GM18858 (cell line): ENCODE results near the gene TSSC4.
"Not testable (repeated sequence)": the region's sequence is repeated elsewhere in the genome, so short reads cannot be mapped to it uniquely, and the experiment has no call there.

Source experiments
- ATAC-seq: cut with Tn5 transposase; IDR thresholded peaks from one replicate; pipeline ENCODE4 v1.9.1; 2021; ENCODE audit not compliant: unreplicated experiment

TSSC4 gene

GRCh38 chr11:2400069-2400761 lies at the start of gene TSSC4:
Gene TSSC4 (plus strand): TSS chr11:2400750. CDS start chr11:2402634, 1,884 bp downstream.
- peak; percentile 72 for ATAC-seq

GRCh38 chr11:2351701-2352100 lies 48.8 kb upstream of the TSSC4 start:
- no peak for ATAC-seq

- no peak for ATAC-seq
These were observed 48.1 kb upstream of the TSSC4 start for GRCh38 chr11:2352420-2352819.

- ATAC-seq = no peak
These were observed 45.4 kb upstream of the TSSC4 start for GRCh38 chr11:2355000-2355644.

GRCh38 chr11:2357246-2357645 lies 43.3 kb upstream of the TSSC4 start:
- no peak for ATAC-seq

- ATAC-seq = not testable (repeated sequence)
These were observed 42.9 kb upstream of the TSSC4 start for GRCh38 chr11:2357651-2358050.

- no peak for ATAC-seq
These were observed 41.7 kb upstream of the TSSC4 start for GRCh38 chr11:2358754-2359442.

- ATAC-seq = no peak
These were observed 41.0 kb upstream of the TSSC4 start for GRCh38 chr11:2359557-2359956.

- ATAC-seq = no peak
These were observed 40.4 kb upstream of the TSSC4 start for GRCh38 chr11:2360081-2360642.

- no peak for ATAC-seq
These were observed 39.0 kb upstream of the TSSC4 start for GRCh38 chr11:2361565-2361964.

- ATAC-seq = no peak
These were observed 38.1 kb upstream of the TSSC4 start for GRCh38 chr11:2362414-2362813.

GRCh38 chr11:2363130-2363529 lies 37.4 kb upstream of the TSSC4 start:
- no peak for ATAC-seq

GRCh38 chr11:2363577-2364370 lies 36.8 kb upstream of the TSSC4 start:
- ATAC-seq = no peak

- not testable (repeated sequence) for ATAC-seq
These were observed 36.2 kb upstream of the TSSC4 start for GRCh38 chr11:2364386-2364785.

- no peak for ATAC-seq
These were observed 34.9 kb upstream of the TSSC4 start for GRCh38 chr11:2365571-2366210.

GRCh38 chr11:2366276-2366675 lies 34.3 kb upstream of the TSSC4 start:
- no peak for ATAC-seq

- no peak for ATAC-seq
These were observed 33.8 kb upstream of the TSSC4 start for GRCh38 chr11:2366733-2367132.

GRCh38 chr11:2367266-2368160 lies 33.0 kb upstream of the TSSC4 start:
- no peak for ATAC-seq

GRCh38 chr11:2368178-2368850 lies 32.2 kb upstream of the TSSC4 start:
- no peak for ATAC-seq
